T-helper 2 cell treated with Interferon-gamma antibody and Interleukin-4, amounts not matched to agents 100 ng/mL and 5 ng/mL, for 36 hours (primary cell): Measurements from ENCODE around the gene FRY. TPM values are rescaled to one million over a fixed set of nuclear protein-coding genes. Genes with fewer than 3 reads are reported as not detected.
"Not testable (repeated sequence)": the region's sequence is repeated elsewhere in the genome, so short reads cannot be mapped to it uniquely, and the experiment has no call there.

Experiments
- intact Hi-C: fragments of 100-400 bp; cut with micrococcal nuclease; formaldehyde crosslinking; loops from one replicate; pipeline ENCODE4 v1.15.1; 2023
- total RNA-seq: library from RNA; stranded (reverse); gene quantifications from 2 replicates; pipeline ENCODE4 v1.2.3, GENCODE V29; 2022

FRY gene
- total RNA-seq, 1 donor from 2014 or later: 19.2 TPM

GRCh38 chr13:32040052-32040642, 8.6 kb downstream of the FRY start:
- intact Hi-C loops: no loop called here

DNA sequence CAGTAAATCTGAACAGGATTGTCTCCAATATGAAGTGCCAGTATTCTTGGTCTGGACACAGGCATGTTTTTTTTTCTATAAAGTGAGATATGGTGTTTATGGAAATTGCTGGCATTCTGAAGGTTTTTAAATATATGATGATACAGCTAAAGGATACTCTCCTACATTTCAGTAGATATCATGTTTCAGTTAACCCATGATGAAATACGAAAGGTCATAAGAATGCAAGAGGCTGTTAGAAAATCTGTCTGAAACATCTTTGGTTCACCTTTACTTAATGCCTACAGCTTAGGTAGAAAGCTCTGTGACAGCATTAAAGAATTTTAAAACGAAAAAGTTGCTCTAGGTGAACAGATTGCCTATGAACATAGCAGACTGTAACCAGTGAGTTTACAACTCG, 9.1 kb downstream of the FRY start:
- intact Hi-C loops: loop anchor here (1.0 kb wide), 1 partner anchor 9 kb away; the partner anchor contains the start of gene FRY

DNA sequence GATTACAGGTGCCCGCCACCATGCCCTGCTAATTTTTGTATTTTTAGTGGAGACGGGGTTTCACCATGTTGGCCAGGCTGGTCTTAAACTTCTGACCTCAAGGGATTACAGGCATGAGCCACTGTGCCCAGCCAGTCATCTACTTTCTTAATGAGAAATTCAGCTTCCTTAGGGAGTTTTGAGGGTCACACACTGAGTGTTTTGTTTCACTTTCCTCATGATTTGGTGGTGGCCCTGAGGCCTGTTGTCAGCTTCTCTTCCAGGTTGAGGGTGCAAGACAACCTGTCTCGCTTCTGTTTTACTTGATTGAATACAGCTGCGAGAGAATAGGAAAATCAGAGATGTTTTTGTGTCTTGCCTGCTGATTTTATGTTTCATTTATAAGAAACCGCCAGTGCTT, 9.9 kb downstream of the FRY start:
- intact Hi-C loops: loop anchor here (1.0 kb wide), 1 partner anchor 10 kb away; the partner anchor contains the start of gene FRY

DNA sequence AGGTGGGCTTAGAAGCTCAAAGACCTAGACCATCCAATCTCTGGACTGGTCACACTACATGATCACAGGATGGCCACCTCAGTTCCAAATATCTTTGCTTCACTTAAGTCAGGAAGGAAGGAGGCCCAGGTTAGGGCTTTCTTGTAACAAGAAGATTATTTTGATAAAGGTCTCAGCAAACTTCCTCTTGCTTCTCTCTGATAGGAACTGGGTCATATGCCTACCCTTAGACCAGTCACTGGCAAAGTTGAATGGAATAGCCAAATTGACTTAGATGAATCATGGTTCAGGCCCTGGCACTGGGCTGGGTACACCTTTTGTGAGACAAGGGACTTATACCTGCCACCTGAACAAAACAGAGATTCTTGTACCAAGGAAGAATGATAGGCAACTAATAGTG, 11.0 kb downstream of the FRY start:
- intact Hi-C loops: no loop called here

GRCh38 chr13:32044446-32044845, 12.9 kb downstream of the FRY start:
- intact Hi-C loops: no loop called here

DNA sequence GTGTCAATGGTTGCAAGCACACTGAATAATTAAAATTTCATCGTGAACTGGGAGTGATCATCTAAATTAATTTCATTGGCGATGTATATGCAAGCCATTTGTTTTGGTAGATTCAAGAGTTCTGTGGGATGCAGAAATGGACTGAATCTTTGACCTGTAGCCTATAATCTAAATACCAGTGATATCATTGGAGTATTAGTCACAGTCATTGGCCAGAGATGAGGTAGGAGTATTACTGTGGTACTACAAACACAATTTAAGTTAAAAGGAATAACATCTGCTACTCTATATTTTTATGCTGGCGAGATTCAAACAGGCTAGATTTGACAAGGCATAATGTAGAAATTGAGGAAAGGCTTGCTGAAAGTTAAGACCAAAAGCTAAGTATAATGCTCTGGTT, 14.0 kb downstream of the FRY start:
- intact Hi-C loops: no loop called here

DNA sequence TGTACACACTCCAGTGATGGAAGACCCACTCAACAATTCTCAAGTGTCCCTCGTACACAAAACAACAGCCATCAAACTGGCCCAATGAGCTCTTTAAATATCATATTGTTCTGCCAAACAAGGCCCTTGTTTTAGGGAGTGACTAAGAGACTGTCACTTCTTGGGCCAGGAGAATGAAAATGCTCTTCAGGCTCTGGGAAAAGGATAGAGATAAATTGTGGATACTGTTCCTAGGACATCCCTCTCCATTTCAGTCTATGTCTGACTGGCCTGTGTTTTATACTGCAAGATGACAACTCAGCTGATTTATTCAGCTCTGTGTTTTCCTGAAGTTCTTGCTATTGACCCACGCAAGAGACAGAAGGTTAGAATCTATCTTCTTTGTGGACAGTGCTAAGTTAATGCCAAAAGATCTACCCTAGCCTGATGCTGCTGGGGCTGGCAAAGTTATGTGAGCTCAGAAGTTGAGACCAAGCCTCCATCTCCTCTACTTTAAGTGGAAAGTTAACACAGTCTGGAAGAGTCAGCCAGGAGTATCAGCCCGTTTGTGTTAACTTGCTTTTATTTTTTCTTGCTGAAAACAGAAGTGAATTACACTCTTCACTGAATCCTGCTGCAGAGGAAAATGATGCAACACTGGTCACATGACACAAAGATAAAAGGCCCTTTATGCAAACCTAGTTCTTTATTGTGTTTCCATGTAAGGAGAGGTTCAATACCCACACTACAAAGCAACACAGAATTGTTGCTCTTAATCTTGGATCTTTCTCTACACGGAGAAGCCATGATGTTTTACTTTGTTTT, 14.6 kb downstream of the FRY start:
- intact Hi-C loops: loop anchor here (2.0 kb wide), 1 partner anchor 15 kb away; the partner anchor contains the start of gene FRY

DNA sequence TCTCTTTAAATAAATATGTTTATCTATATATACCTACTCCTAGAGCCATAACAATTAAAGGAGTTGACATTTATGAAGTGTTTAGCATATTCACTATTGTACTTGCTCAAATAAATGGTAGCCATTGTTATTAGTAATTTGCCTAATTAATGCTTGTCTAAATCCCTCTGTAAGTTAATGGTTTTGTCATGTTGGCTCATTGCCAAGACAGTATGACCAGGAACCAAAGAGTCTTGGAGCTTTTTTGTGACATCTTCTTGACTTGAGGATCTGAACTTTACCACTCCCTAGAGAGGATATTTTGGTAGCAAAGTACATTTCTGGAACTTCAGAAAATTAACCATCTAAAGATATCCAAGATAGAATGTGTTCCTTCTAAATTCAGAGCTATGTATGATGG, 15.5 kb downstream of the FRY start:
- intact Hi-C loops: loop anchor here (2.0 kb wide), 1 partner anchor 16 kb away; the partner anchor contains the start of gene FRY

DNA sequence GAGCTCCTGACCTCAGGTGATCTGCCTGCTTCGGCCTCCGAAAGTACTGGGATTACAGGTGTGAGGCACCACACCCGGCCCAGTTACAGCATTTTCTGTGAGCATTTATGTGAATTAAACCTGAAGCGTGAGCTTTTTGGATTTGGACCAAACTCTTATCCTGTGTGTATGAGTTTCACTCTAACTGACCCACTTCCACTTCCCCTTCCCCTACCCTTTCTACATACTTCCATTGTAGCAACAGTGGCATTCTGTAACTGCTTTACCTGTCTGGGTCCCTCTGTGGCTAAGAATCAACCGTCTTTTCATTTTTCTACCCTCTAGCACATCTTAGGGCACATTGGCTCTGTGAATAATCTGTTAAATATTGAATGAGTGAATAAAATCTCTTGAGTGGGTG, 16.2 kb downstream of the FRY start:
- intact Hi-C loops: loop anchor here (2.0 kb wide), 1 partner anchor 17 kb away; the partner anchor contains the start of gene FRY

DNA sequence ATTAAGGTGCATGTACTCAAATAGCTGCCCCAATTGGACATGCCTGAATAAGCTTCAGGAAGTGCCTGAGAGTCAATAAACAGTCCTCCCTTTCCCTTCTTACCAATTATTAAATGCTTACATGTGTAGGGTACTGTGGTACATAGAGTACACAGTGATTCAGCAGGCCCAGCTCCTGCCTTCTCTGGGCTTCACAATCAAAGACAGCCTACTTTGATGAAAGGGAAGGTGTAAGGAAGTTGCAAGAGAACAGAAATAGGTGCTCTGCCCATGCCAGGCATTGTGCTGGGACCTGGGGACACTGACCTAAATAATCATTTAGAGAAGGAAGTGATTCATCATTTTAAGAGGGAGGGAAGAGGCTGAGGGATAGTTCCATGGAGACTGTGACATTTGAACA, 17.2 kb downstream of the FRY start:
- intact Hi-C loops: no loop called here

DNA sequence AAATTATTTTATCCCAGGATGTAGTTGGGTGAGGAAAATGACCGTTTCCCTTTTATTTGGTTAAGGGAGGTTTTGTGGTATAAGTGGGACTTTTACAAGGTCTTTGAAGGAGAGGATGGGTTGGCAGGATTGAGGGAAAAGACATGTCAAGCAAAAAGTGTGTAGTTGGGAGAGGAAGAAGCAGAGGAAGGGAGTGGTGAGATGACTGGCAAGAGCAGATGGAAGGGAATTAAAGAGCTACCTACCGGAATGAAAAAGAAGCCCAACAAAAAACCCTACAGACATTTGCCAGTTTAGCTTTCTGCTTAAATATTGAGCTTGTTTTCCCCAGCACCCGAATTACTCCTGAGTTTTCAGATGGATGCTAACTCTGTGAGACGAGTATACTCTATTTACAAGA, 19.6 kb downstream of the FRY start:
- intact Hi-C loops: no loop called here

DNA sequence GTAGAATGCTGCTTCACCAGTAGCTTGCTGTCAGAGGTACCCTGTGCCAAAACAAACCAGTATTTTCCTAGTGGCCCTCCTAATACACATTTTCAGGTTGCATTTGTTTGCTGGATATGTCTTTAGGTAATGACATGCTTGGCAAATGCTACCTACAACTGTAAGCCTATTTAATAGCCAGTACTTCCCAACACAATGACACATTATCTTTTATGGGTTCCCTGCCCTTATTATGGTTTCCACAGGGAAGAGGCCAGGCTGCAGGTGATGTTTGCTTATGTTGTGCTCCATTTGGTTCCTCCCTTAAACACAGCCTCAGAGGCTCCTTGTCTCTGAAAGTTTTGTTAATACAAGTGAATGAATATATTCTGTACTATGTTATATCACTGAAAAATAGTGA, 24.7 kb downstream of the FRY start:
- intact Hi-C loops: no loop called here

DNA sequence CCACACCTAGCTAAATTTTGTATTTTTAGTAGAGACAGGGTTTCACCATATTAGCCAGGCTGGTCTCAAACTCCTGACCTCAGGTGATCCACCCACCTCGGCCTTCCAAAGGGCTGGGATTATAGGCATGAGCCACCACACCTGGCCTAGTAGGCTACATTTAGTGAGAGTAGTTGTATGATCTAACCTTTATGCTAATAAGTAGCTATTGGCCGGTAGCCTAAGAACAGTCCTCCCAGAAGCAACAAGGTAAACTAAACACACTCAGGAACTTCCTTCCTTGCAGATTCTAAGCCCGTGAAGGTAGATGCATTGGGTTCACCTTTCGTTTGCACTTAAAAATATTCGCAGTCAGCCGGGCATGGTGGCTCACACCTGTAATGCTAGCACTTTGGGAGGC, 25.8 kb downstream of the FRY start:
- intact Hi-C loops: not testable (repeated sequence)

- intact Hi-C loops: no loop called here
Observed at GRCh38 chr13:32059511-32059984, 28.0 kb downstream of the FRY start.

- intact Hi-C loops: no loop called here
Observed at GRCh38 chr13:32060401-32060878, 28.9 kb downstream of the FRY start.

GRCh38 chr13:32063619-32064233, 32.2 kb downstream of the FRY start:
- intact Hi-C loops: no loop called here

- intact Hi-C loops: no loop called here
Observed at GRCh38 chr13:32067149-32067961, 35.8 kb downstream of the FRY start.

DNA sequence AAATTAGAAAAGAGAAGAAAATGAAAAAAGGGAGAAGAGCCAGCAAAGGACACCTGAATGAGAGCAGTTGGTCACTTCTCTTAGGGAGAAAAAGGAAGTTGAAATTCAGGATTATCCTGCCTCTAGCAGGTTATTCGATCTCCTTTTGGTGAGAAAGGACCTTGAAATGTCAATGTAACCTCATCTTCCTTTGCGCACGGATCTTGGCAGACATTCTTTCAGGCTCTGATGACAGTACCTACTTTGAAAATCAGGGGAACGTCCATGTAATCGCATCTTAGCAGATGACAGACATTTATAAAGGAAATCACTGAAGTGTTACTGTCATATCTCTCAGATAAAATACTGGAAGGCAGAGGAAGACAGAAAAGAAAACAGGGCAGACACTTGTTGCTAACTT, 36.7 kb downstream of the FRY start:
- intact Hi-C loops: no loop called here

DNA sequence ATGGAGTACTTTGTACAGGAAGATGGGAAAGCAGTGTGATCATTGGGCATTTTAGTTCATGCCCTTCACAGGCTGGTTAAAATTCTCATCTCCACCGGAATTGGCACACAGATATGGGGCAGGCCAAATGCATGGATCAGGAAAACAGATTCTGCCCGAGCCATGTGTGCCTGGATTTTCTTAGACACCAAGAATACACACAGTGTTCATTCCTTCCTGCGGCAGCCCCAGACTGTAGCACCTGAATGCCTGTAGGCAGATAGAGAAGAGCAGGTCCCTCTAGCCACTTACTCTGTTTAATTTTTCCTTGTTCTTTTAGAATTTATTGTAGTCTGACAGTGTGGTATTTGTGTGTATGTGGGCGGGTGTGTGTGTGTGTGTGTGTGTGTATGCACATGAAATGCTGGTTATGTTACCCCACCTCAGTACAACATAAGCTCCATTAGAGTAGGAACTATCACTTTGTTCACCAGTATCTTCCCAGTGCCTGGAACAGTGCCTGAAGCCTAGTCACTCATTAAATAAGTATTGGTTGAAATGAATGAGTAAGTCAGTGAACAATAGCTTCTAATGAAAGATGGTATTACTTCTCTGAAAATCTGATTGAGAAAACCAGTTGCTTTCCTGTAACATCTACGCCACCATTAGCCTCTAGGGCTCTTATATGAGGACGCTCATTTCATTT, 41.7 kb downstream of the FRY start:
- intact Hi-C loops: no loop called here

DNA sequence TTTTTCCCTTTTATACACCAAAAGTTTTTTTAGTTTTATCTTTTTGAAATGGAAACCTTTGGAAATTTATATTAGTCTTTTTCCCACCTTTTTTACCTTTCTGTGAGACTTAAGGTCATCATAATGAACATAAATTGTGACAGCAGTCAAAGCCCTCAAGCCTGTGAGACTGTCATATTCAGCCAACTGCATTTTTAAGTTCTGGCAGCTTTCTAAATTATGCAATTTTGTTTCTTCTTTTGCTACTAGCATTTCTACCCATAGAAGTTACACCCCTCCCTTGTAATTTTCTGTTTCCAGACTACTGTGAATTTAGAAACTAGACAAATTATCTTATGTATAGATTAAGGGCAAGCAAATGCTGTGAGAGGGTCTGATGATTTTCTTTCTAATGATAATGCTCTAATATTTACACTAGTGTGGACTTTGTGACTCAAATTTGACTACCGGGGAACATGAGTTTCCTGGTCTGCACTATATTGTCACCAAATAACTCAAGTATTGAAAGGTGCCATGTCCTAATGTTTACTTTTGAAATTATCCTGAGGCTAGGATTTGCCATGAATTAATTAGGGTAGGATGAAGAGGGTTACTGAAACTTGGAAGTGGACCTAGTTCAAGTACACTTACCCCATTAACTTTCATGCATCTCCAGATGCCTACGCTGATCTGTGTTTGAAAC, 43.7 kb downstream of the FRY start:
- intact Hi-C loops: no loop called here
